ENCODE measurements around the gene SLMAP. TPM values are rescaled to one million over a fixed set of nuclear protein-coding genes. Genes with fewer than 3 reads are reported as not detected.

SLMAP gene
- total RNA-seq, 4 donors from 2014 or later = 399 to 519 (median 464) TPM

DNA sequence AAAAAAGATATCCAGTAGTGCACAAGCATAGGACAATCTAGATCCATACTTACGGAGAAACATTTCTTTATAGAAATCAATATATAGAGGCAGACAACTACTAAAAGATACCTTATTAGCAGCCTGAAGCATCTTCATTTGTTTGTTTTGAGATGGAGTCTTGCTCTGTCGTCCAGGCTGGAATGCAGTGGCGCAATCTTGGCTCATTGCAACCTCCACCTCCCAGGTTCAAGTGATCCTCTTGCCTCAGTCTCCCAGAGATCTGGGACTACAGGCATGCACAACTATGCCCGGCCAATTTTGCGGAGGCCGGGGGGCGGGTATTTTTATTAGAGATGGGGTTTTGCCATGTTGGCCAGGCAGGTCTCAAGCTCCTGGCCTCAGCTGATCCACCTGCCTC is 18.3 kb upstream of the SLMAP start:
- H3K27me3 ChIP-seq = no peaks in the 10 kb centered on the region
- H3K9me3 ChIP-seq = no peaks in the 10 kb centered on the region
- H3K27ac ChIP-seq (replicated peaks in 1 of 4) = no peak overlapping the region
- no peak overlapping the region for H3K4me3 ChIP-seq
- 75% methylated on average over 7 of the region's 7 CpGs for WGBS
- no peak for DNase-seq (ENCODE audit: extremely low spot score)
- H3K36me3 ChIP-seq = no peaks in the 10 kb centered on the region
- H3K4me1 ChIP-seq = peaks cover 13 to 21% (median 21%) of the 10 kb centered on the region in 4 donors
- no peak for TF ChIP-seq POLR2AphosphoS5 (IDR thresholded peaks at IDR 0.05)
- no peak for TF ChIP-seq POLR2A (IDR thresholded peaks at IDR 0.05; ENCODE audit: low read depth)
- TF ChIP-seq, protein P1, sequence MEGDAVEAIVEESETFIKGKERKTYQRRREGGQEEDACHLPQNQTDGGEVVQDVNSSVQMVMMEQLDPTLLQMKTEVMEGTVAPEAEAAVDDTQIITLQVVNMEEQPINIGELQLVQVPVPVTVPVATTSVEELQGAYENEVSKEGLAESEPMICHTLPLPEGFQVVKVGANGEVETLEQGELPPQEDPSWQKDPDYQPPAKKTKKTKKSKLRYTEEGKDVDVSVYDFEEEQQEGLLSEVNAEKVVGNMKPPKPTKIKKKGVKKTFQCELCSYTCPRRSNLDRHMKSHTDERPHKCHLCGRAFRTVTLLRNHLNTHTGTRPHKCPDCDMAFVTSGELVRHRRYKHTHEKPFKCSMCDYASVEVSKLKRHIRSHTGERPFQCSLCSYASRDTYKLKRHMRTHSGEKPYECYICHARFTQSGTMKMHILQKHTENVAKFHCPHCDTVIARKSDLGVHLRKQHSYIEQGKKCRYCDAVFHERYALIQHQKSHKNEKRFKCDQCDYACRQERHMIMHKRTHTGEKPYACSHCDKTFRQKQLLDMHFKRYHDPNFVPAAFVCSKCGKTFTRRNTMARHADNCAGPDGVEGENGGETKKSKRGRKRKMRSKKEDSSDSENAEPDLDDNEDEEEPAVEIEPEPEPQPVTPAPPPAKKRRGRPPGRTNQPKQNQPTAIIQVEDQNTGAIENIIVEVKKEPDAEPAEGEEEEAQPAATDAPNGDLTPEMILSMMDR (IDR thresholded peaks at IDR 0.05) = no peak
- TF ChIP-seq EP300 (IDR thresholded peaks at IDR 0.05) = no peak
- intact Hi-C loops (cut with DNase I) = no loop called here

DNA sequence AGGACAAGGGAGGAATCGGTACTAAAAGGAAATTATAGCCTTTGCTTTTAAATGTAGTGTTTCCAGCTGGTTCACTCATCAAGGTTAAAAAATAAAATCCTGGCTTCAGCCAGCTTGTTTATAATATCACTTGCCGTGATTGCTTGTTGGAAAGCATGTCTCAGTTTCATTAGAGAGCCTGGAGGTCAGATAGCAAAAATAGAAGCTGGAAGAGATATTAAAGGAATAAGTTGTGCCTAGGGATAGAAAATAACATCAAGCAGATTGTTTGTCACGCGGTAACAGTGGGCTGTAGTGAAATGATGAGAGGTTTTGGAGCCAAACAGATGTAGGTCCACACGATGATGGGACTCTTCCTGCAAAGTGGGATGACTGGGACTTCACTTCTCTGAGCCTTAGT is 17.7 kb upstream of the SLMAP start:
- WGBS = 42% methylated on average over 5 of the region's 5 CpGs
- DNase-seq (ENCODE audit: extremely low spot score) = no peak
- intact Hi-C loops (cut with DNase I) = no loop called here
- Histone ChIP-seq H3K4me3 (no peak overlapping the region), H3K9me3 (no peaks in the 10 kb centered on the region), H3K36me3 (no peaks in the 10 kb centered on the region), H3K27me3 (no peaks in the 10 kb centered on the region), H3K4me1 (peaks cover 13 to 21% (median 21%) of the 10 kb centered on the region in 4 donors), H3K27ac (replicated peaks in 1 of 4) (no peak overlapping the region)
- TF ChIP-seq, protein P1 (IDR thresholded peaks at IDR 0.05) = no peak
- TF ChIP-seq EP300 (IDR thresholded peaks at IDR 0.05) (no peak), POLR2A (IDR thresholded peaks at IDR 0.05; ENCODE audit: low read depth) (no peak), POLR2AphosphoS5 (IDR thresholded peaks at IDR 0.05) (no peak)

DNA sequence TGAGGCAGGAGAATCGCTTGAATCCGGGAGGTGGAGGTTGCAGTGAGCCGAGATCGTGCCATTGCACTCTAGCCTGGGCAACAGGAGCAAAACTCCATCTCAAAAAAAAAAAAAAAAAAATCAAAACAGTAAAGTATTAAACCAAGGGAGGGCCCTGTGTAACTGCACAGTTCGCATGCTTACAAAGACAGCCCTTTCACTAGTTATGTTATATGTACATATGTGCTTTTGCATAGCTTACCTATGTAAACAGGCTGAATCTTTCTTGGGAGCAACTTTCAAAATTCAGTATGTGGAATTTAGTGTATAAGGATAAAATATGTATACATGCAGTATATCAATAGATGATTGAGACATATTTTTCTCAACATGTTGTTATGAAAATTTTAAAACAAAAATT is 16.1 kb upstream of the SLMAP start:
- TF ChIP-seq POLR2AphosphoS5 (IDR thresholded peaks at IDR 0.05) (no peak), POLR2A (IDR thresholded peaks at IDR 0.05; ENCODE audit: low read depth) (no peak), EP300 (IDR thresholded peaks at IDR 0.05) (no peak)
- TF ChIP-seq, protein P1 (IDR thresholded peaks at IDR 0.05) = no peak
- 95% methylated on average over 5 of the region's 5 CpGs for WGBS
- H3K27ac ChIP-seq (replicated peaks in 1 of 4) = no peak overlapping the region
- H3K4me1 ChIP-seq = peaks cover 13 to 21% (median 21%) of the 10 kb centered on the region in 4 donors
- H3K4me3 ChIP-seq = no peak overlapping the region
- no peaks in the 10 kb centered on the region for H3K9me3 ChIP-seq
- no peaks in the 10 kb centered on the region for H3K27me3 ChIP-seq
- no peaks in the 10 kb centered on the region for H3K36me3 ChIP-seq
- no peak for DNase-seq (ENCODE audit: extremely low spot score)
- intact Hi-C loops (cut with DNase I) = no loop called here

DNA sequence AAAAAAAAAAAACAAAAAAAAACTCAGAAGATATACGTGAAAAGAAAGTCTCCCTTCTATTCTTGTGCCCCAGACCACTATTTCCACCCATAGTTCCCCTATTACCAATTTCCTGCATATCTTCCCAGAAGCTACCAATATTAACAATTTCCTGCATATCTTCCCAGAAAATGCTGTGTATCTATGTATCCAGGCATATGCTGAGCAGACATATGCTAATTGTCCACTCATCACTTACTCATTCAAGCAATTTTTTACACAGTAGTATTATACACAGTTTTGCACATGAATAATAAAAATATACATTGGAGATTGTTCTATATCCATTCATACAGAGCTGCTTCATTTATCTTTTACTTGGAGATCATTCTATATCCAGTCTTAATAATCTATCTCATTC is 12.6 kb upstream of the SLMAP start:
- H3K36me3 ChIP-seq = no peaks in the 10 kb centered on the region
- DNase-seq (ENCODE audit: extremely low spot score) = no peak
- H3K9me3 ChIP-seq = no peaks in the 10 kb centered on the region
- no peak overlapping the region for H3K4me3 ChIP-seq
- no peaks in the 10 kb centered on the region for H3K27me3 ChIP-seq
- intact Hi-C loops (cut with DNase I) = no loop called here
- no peak for TF ChIP-seq EP300 (IDR thresholded peaks at IDR 0.05)
- TF ChIP-seq POLR2AphosphoS5 (IDR thresholded peaks at IDR 0.05) = no peak
- TF ChIP-seq, protein P1 (IDR thresholded peaks at IDR 0.05) = no peak
- no peak for TF ChIP-seq POLR2A (IDR thresholded peaks at IDR 0.05; ENCODE audit: low read depth)
- peaks cover 0 to 3% (median 2%) of the 10 kb centered on the region in 4 donors for H3K4me1 ChIP-seq
- no peak overlapping the region for H3K27ac ChIP-seq (replicated peaks in 1 of 4)
- WGBS = 85% methylated on average over 1 of the region's 1 CpG

DNA sequence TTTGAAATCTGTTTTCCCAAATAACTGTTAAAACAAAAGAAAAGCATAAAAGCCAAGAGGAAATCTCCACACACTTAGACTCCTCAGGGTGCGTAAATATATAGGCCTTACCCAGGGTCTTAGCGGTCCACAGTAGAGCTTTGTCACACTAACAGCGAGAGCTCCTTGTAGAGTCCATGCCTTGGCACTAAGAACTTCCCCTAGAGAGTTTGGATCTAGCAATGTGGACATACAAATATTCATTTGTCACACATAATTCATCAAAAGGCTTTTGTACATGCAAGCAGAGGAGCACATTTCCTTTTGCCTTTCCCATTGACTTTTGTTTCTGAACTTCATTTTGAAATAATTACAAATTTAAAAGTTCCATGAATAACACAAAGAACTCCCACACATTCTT is 11.0 kb upstream of the SLMAP start:
- no peaks in the 10 kb centered on the region for H3K4me1 ChIP-seq
- no peaks in the 10 kb centered on the region for H3K36me3 ChIP-seq
- WGBS = 96% methylated on average over 3 of the region's 3 CpGs
- no peak for DNase-seq (ENCODE audit: extremely low spot score)
- no peak overlapping the region for H3K4me3 ChIP-seq
- intact Hi-C loops (cut with DNase I) = no loop called here
- no peaks in the 10 kb centered on the region for H3K27me3 ChIP-seq
- no peaks in the 10 kb centered on the region for H3K9me3 ChIP-seq
- no peak overlapping the region for H3K27ac ChIP-seq (replicated peaks in 1 of 4)
- TF ChIP-seq POLR2A (IDR thresholded peaks at IDR 0.05; ENCODE audit: low read depth) (no peak), POLR2AphosphoS5 (IDR thresholded peaks at IDR 0.05) (no peak), EP300 (IDR thresholded peaks at IDR 0.05) (no peak)
- TF ChIP-seq, protein P1 (IDR thresholded peaks at IDR 0.05) = no peak

Measured in esophagus muscularis mucosa (tissue), 4 donors.